Measurements from ENCODE around the gene MEOX1.

The MEOX1 gene

GRCh38 chr17:43680461-43680860 is 18.7 kb upstream of the MEOX1 start:
- no peak for DNase-seq

- DNase-seq = no peak
These were observed 18.2 kb upstream of the MEOX1 start for GRCh38 chr17:43679911-43680310.

GRCh38 chr17:43679401-43679800 is 17.7 kb upstream of the MEOX1 start:
- no peak for DNase-seq

- DNase-seq = no peak
These were observed 14.7 kb upstream of the MEOX1 start for GRCh38 chr17:43676471-43676870.

DNA sequence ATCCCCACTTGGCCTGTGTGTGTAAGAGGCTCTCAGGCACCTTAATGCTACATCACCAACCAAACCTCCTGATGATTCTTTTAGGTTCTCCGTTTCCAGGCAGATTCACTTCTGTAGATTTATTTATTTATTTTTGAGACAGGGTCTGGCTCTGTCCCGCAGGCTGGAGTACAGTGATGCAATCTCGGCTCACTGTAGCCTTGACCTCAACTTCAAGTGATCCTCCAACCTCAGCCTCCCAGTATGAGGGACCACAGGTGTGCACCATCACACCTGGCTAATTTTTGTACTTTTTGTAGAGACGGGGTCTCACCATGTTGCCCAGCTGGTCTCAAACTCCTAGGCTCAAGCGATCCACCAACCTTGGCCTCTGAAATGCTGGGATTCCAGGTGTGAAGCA is 12.7 kb upstream of the MEOX1 start:
- no peak for DNase-seq

DNA sequence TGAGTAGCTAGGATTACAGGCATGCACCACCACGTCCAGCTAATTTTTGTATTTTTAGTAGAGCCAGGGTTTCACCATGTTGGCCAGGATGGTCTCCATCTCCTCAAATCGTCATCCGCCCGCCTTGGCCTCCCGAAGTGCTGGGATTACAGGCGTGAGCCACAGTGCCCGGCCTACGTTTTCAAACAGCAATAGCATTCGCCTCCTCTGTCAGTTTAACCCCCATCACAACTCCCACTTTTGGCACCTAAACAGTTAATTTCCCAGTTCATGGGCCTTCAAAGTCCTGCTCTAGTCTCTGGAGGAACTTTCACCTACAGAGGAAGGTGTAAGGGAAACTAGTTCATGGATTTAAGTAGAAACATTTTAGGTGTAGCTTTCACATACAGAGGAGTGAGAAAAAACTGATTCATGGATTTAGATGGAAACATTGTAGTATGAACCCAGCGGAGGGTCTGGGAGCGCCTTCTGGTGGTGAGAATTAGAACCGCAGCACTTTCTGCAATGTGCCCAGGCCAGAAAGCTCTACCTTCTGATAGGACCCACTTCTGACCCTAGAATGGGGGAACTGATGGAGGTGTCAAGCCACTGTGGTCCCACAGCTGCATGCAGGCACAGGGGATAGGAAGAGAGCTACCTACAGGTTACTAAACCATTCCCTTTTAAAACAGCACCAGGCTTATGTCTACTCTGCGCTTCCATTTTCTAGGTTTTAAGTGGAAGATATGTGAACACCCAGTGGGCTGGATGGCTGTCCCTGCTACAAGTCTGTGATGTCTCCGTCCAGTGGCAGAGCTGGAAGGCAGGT is 12.0 kb upstream of the MEOX1 start:
- DNase-seq = peak in 38 of 51 donors; percentile 5 to 73 (median 35)

GRCh38 chr17:43671755-43672519 is 10.2 kb upstream of the MEOX1 start:
- no peak for DNase-seq

DNA sequence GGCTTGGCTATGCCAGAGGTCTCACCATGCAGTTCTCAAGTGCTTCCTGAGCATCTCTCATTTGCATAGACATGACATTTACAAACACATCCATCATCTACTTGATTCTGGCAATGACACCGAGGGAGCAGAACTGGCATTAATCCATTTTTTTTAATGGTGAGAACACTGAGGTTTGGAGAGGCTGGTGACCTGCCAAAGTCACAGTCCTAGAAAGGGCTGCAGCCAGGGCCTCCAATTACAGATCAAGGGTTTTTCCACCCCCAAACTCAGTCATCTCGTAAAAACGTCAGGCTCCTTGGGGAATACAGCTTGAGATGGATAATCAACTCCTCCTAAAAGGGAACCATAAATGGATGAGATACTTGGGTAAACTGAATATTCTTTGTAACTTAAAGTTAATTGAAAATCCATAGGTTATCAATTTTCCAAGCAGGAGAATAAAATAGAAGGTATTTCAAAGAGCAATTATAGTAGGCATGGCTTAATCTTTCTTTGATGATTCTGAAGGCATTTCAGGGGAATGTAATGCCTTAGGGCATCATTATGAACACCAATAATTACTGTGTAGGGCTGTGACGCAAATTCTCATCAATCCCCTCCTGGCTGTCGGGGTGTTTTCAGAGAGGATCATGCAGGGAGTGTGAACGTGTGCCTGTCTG is 9.4 kb upstream of the MEOX1 start:
- peak in 10 of 51 donors; percentile 6 to 23 (median 8) for DNase-seq

GRCh38 chr17:43670645-43671030 is 8.9 kb upstream of the MEOX1 start:
- DNase-seq = no peak

DNA sequence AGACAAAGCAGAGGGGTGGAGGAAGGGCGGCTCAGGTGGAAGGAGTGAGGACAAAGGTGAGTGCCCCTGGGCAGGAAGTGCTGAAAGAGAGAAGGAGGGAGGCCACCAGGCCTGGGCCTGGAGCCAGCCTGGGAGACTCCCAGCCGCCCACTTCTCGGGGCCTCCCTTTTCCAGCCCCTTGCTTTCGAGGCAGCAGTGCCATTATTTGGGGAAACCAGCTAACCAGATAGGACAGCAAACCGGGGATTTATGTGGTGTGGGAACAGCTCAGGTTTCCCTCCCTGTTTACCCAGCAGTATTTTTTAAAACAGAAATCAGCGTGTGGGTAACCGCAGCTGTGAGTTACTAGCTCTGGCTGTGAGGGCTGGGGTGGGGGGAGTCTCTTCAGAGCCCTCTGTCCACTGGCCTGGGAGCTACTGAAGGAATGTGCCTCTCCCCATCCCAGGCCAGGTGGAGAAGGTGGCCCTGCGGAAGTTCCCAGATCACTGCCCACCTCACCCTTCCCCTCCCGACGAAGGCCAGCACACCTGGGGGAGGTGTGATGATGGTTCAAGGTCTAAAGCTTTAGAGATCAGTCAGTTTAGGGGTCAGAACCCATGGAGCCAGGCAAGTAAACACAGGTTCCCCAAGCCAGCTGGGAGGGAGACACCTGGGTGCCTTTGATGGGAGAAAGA is 8.4 kb upstream of the MEOX1 start:
- no peak for DNase-seq

DNA sequence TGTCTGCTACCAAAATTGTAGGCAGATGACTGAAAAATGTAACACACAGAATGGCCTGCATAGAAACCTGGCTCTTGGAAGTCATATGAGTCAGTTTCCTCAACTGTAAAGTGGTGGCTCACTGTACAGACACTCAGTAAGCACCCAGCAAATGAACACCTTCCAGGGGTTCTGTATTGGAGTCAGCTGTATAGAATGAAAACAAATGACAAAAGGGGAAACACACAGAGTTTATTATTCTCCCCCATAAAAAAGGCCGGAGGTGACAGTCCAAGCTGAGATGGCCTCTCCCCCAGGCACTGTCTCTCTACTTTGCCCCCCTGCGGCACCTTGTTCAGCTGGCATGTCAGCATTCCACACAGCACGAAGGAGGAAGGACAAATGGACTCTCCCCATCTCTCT is 6.2 kb upstream of the MEOX1 start:
- no peak for DNase-seq

GRCh38 chr17:43667506-43667905 is 5.8 kb upstream of the MEOX1 start:
- DNase-seq = no peak

- DNase-seq = no peak
These were observed 4.2 kb upstream of the MEOX1 start for GRCh38 chr17:43665937-43666236.

DNA sequence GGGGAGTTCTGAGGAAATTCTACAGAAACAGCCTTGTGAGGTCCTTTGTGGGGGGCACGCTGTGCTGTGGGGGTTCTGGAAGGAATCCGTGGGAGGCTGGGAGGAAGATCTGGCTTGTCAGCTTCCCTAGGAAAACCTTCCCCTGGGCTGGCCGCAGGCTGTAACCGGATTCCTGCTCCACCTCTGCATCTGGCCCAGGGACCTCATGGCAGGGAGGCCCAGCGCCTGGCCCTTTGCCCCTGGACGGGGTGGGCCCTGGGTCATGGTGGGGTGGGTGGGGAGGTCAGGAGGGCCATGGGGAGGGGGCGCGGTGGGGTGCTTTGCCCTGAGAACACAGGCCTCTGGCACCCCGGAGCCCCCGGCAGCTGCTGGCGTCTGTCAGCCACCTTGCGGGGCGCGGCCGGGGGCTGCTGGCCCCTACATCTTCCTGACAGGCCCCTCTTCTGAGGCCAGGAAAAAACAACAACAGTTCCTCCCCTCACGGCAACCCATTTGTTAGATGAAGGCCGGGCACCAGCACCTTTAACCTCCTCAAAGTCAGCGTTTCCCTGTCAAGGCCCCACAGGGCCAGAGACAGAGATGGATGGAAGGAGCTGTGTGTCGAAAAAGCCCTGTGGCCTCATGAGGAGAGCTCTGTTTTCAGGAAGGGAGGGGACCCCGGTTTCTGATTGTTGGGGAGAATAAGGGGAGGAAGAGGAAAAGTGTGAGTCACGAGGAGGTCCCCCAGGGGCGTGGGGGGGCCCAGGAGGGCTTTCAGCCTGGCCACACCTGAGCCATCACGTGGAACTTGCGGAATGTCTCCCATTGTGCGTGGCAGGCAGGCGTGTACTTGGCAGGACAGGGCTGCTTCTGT is 3.6 kb upstream of the MEOX1 start:
- no peak for DNase-seq

DNA sequence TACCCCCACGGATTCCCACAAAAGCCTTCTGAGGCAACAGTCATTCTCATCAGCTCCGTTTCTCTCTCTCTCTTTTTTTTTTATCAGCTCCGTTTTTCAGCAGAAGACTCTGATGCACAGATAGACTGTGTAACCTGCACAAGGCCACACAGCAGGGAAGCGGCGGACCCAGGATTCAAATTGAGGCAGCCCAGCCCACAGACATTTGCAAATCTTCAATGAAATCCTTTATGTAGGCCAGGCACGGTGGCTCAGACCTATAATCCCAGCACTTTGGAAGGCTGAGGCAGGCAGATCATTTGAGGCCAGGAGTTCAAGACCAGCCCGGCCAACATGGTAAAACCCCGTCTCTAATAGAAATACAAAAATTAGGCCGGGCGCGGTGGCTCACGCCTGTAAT is 2.4 kb upstream of the MEOX1 start:
- DNase-seq = no peak

GRCh38 chr17:43663383-43663782 is 1.7 kb upstream of the MEOX1 start:
- no peak for DNase-seq

GRCh38 chr17:43662413-43663141 is 855 bp upstream of the MEOX1 start:
- no peak for DNase-seq

DNA sequence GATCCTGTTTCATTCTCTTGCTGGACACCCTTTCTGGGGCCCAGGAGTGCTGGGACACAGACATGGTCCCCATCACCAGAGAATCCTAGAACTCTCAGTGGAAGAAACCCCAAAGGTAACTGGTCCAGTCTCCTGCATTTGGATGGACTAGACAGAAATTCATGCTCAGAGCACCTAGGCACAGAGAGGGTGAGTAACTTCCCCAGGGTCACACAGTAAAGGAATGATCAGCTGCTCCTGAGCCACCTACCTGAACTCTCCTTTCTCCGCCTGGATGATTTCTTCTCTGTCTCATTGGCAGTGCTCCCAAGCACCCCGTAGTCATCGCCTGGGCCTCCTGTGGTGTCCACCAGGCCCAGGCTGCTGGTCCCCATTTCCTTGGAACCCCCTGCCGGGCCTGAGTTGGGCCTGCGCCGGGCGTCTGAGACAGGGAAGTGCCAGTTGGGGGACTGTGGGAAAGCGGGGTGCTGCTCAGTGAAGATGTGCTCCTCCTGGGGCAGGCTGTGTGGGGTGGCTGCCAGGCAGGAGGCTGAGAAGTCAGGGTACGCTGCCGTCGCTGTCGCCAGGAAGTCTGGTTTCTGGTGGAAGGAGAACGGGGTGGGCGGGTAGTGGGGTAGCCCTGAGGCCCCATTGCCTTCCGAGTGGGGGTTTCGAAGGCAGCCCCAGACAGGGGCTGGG is 767 bp downstream of the MEOX1 start:
- no peak for DNase-seq

- no peak for DNase-seq
These were observed 1.7 kb downstream of the MEOX1 start for GRCh38 chr17:43659823-43660617.

Measured in hypothalamus (tissue), 51 donors.